T-helper 2 cell treated with Interferon-gamma antibody and Interleukin-4, amounts not matched to agents 5 μg/mL and 100 μg/mL, for 36 hours (primary cell): ENCODE results near the gene EIF4A2.

Source experiments
- DNase-seq: peaks from one replicate; pipeline ENCODE4 v3.0.0; 2021; ENCODE audit warnings: low spot score
- H3K27ac Mint-ChIP-seq: one replicate; pipeline ENCODE4 v1.8.0; 2021; ENCODE audit warnings: mild to moderate bottlenecking, mixed read lengths
- H3K27me3 Mint-ChIP-seq: one replicate; pipeline ENCODE4 v1.8.0; 2021; ENCODE audit warnings: low read depth, mixed read lengths
- H3K36me3 Mint-ChIP-seq: one replicate; pipeline ENCODE4 v1.8.0; 2021; ENCODE audit warnings: low read depth, mixed read lengths
- H3K4me1 Mint-ChIP-seq: one replicate; pipeline ENCODE4 v1.8.0; 2021; ENCODE audit warnings: low read depth, mixed read lengths
- H3K4me3 Mint-ChIP-seq: one replicate; pipeline ENCODE4 v1.8.0; 2022; ENCODE audit warnings: mild to moderate bottlenecking, moderate library complexity, mixed read lengths
- H3K9me3 Mint-ChIP-seq: one replicate; pipeline ENCODE4 v1.8.0; 2021; ENCODE audit warnings: mixed read lengths

The EIF4A2 gene

GRCh38 chr3:186772281-186772694, 11.1 kb upstream of the EIF4A2 start:
- H3K4me1 Mint-ChIP-seq = peaks cover 17% of the 10 kb centered on the region
- no peaks in the 10 kb centered on the region for H3K9me3 Mint-ChIP-seq
- H3K27me3 Mint-ChIP-seq = peaks cover 3% of the 10 kb centered on the region
- H3K4me3 Mint-ChIP-seq = peak overlapping the region; percentile 89
- peaks cover 3% of the 10 kb centered on the region for H3K36me3 Mint-ChIP-seq
- no peak for DNase-seq
- peak overlapping the region; percentile 86 for H3K27ac Mint-ChIP-seq

- peak; percentile 60 for DNase-seq
- Mint-ChIP-seq H3K4me1 (peaks cover 17% of the 10 kb centered on the region), H3K4me3 (peak overlapping the region; percentile 89), H3K9me3 (no peaks in the 10 kb centered on the region), H3K36me3 (peaks cover 3% of the 10 kb centered on the region), H3K27me3 (peaks cover 3% of the 10 kb centered on the region), H3K27ac (peak overlapping the region; percentile 86)
Measured at GRCh38 chr3:186772701-186773417, 10.5 kb upstream of the EIF4A2 start.

- DNase-seq = no peak
- H3K9me3 Mint-ChIP-seq = no peaks in the 10 kb centered on the region
- H3K4me3 Mint-ChIP-seq = no peak overlapping the region
- peaks cover 3% of the 10 kb centered on the region for H3K27me3 Mint-ChIP-seq
- no peak overlapping the region for H3K27ac Mint-ChIP-seq
- peaks cover 17% of the 10 kb centered on the region for H3K4me1 Mint-ChIP-seq
- H3K36me3 Mint-ChIP-seq = peaks cover 3% of the 10 kb centered on the region
Measured at GRCh38 chr3:186775999-186776398, 7.4 kb upstream of the EIF4A2 start.

- H3K4me3 Mint-ChIP-seq = no peak overlapping the region
- peaks cover 8% of the 10 kb centered on the region for H3K4me1 Mint-ChIP-seq
- no peak overlapping the region for H3K27ac Mint-ChIP-seq
- peaks cover 7% of the 10 kb centered on the region for H3K36me3 Mint-ChIP-seq
- no peaks in the 10 kb centered on the region for H3K9me3 Mint-ChIP-seq
- no peak for DNase-seq
- H3K27me3 Mint-ChIP-seq = no peaks in the 10 kb centered on the region
Measured at GRCh38 chr3:186779204-186779603, 4.2 kb upstream of the EIF4A2 start.

GRCh38 chr3:186782542-186783057, 777 bp upstream of the EIF4A2 start:
- peak overlapping the region; percentile 98 for H3K4me3 Mint-ChIP-seq
- H3K9me3 Mint-ChIP-seq = no peaks in the 10 kb centered on the region
- DNase-seq = no peak
- peaks cover 24% of the 10 kb centered on the region for H3K4me1 Mint-ChIP-seq
- no peaks in the 10 kb centered on the region for H3K27me3 Mint-ChIP-seq
- peaks cover 40% of the 10 kb centered on the region for H3K36me3 Mint-ChIP-seq
- peak overlapping the region; percentile 99 for H3K27ac Mint-ChIP-seq

- Mint-ChIP-seq H3K4me1 (peaks cover 33% of the 10 kb centered on the region), H3K9me3 (no peaks in the 10 kb centered on the region), H3K4me3 (peak overlapping the region; percentile 98), H3K27ac (peak overlapping the region; percentile 99), H3K27me3 (no peaks in the 10 kb centered on the region), H3K36me3 (peaks cover 53% of the 10 kb centered on the region)
- DNase-seq = peak; percentile 70
Measured at GRCh38 chr3:186783731-186784515, 546 bp downstream of the EIF4A2 start.

- no peaks in the 10 kb centered on the region for H3K9me3 Mint-ChIP-seq
- H3K4me3 Mint-ChIP-seq = peak overlapping the region; percentile 98
- H3K4me1 Mint-ChIP-seq = peaks cover 38% of the 10 kb centered on the region
- DNase-seq = no peak
- H3K27ac Mint-ChIP-seq = peak overlapping the region; percentile 99
- no peaks in the 10 kb centered on the region for H3K27me3 Mint-ChIP-seq
- H3K36me3 Mint-ChIP-seq = peaks cover 59% of the 10 kb centered on the region
Measured at GRCh38 chr3:186784820-186785494, 1.6 kb downstream of the EIF4A2 start.

- Mint-ChIP-seq H3K36me3 (peaks cover 65% of the 10 kb centered on the region), H3K4me3 (peak overlapping the region; percentile 98), H3K4me1 (peaks cover 38% of the 10 kb centered on the region), H3K27me3 (no peaks in the 10 kb centered on the region), H3K27ac (peak overlapping the region; percentile 99), H3K9me3 (no peaks in the 10 kb centered on the region)
- no peak for DNase-seq
Measured at GRCh38 chr3:186785495-186786018, 2.2 kb downstream of the EIF4A2 start.

GRCh38 chr3:186786922-186787321, 3.5 kb downstream of the EIF4A2 start:
- no peak for DNase-seq

GRCh38 chr3:186787642-186788481, 4.5 kb downstream of the EIF4A2 start:
- H3K4me3 Mint-ChIP-seq = peak overlapping the region; percentile 98
- H3K9me3 Mint-ChIP-seq = no peaks in the 10 kb centered on the region
- peaks cover 31% of the 10 kb centered on the region for H3K4me1 Mint-ChIP-seq
- H3K36me3 Mint-ChIP-seq = peaks cover 83% of the 10 kb centered on the region
- peak overlapping the region; percentile 67 for H3K27ac Mint-ChIP-seq
- no peak for DNase-seq
- no peaks in the 10 kb centered on the region for H3K27me3 Mint-ChIP-seq

More at GRCh38 chr3:186786922-186787321, 3.5 kb downstream of the EIF4A2 start:
- peaks cover 37% of the 10 kb centered on the region for H3K4me1 Mint-ChIP-seq
- peak overlapping the region; percentile 67 for H3K27ac Mint-ChIP-seq
- peak overlapping the region; percentile 98 for H3K4me3 Mint-ChIP-seq
- H3K9me3 Mint-ChIP-seq = no peaks in the 10 kb centered on the region
- H3K36me3 Mint-ChIP-seq = peaks cover 73% of the 10 kb centered on the region
- H3K27me3 Mint-ChIP-seq = no peaks in the 10 kb centered on the region

- no peaks in the 10 kb centered on the region for H3K27me3 Mint-ChIP-seq
- peaks cover 86% of the 10 kb centered on the region for H3K36me3 Mint-ChIP-seq
- no peak for DNase-seq
- H3K9me3 Mint-ChIP-seq = no peaks in the 10 kb centered on the region
- H3K4me3 Mint-ChIP-seq = peak overlapping the region; percentile 98
- peak overlapping the region; percentile 67 for H3K27ac Mint-ChIP-seq
- peaks cover 31% of the 10 kb centered on the region for H3K4me1 Mint-ChIP-seq
Measured at GRCh38 chr3:186788482-186789370, 5.3 kb downstream of the EIF4A2 start.

- Mint-ChIP-seq H3K4me3 (no peak overlapping the region), H3K27me3 (no peaks in the 10 kb centered on the region), H3K27ac (peak overlapping the region; percentile 31), H3K9me3 (no peaks in the 10 kb centered on the region), H3K4me1 (peaks cover 31% of the 10 kb centered on the region), H3K36me3 (peaks cover 87% of the 10 kb centered on the region)
- no peak for DNase-seq
Measured at GRCh38 chr3:186789554-186790260, 6.3 kb downstream of the EIF4A2 start.
